Measurements from ENCODE around the gene P2RY4. TPM values are rescaled to one million over a fixed set of nuclear protein-coding genes. Genes with fewer than 3 reads are reported as not detected.
A peak's percentile ranks its signal among the peaks of the same experiment; 100 is the strongest.

P2RY4 gene
- total and polyA plus RNA-seq, 10 donors = 0.06 to 1.8 (median 0.95) TPM; not detected in 1

GRCh38 chrX:70289793-70290770 lies 30.1 kb upstream of the P2RY4 start, which contains the start of the genes KIF4A and PDZD11:
TSS of gene KIF4A (plus strand) at chrX:70290104. CDS start at chrX:70290459, 355 bp downstream.
TSS of gene PDZD11 (minus strand) at chrX:70289927. CDS start at chrX:70289341, 586 bp downstream.
- Histone ChIP-seq H3K9me3 (no peaks in the 10 kb centered on the region), H3K27ac (peak within 1 kb of the TSS; percentile 6 to 82 (median 72)), H3K36me3 (peaks cover 0 to 33% (median 4%) of the 10 kb centered on the region in 6 donors), H3K4me3 (peak within 1 kb of the TSS; percentile 34 to 70 (median 52)), H3K4me1 (peaks cover 0 to 23% (median 9%) of the 10 kb centered on the region in 6 donors), H3K27me3 (replicated peaks in 1 of 7) (peaks cover 0 to 4% (median 0%) of the 10 kb centered on the region in 7 donors)
- TF ChIP-seq CTCF (IDR thresholded peaks at IDR 0.05 in 8 of 11, conservative IDR thresholded peaks at IDR 0.05 in 3 of 11) (no peak), POLR2AphosphoS5 (IDR thresholded peaks at IDR 0.05) (peak; percentile 71 to 85 (median 72))
- intact Hi-C loops (cut with DNase I; ENCODE audit: low total_unique reads) = no loop called here
- DNase-seq = peak; percentile 93
- 0 to 36% (median 3%) methylated on average over 31 to 62 of the region's 62 CpGs for WGBS, 5 donors

GRCh38 chrX:70289168-70289792 lies 29.3 kb upstream of the P2RY4 start:
- 31 to 55% (median 36%) methylated on average over 10 to 11 of the region's 11 CpGs for WGBS, 5 donors
- Histone ChIP-seq H3K9me3 (no peaks in the 10 kb centered on the region), H3K27me3 (replicated peaks in 1 of 7) (peaks cover 0 to 4% (median 0%) of the 10 kb centered on the region in 7 donors), H3K4me3 (peak overlapping the region; percentile 34 to 70 (median 52)), H3K27ac (peak overlapping the region; percentile 6 to 82 (median 72)), H3K36me3 (peaks cover 0 to 40% (median 4%) of the 10 kb centered on the region in 6 donors), H3K4me1 (peaks cover 0 to 23% (median 9%) of the 10 kb centered on the region in 6 donors)
- TF ChIP-seq CTCF (IDR thresholded peaks at IDR 0.05 in 8 of 11, conservative IDR thresholded peaks at IDR 0.05 in 3 of 11) (no peak), POLR2A (IDR thresholded peaks at IDR 0.05) (no peak), POLR2AphosphoS5 (IDR thresholded peaks at IDR 0.05) (no peak)
- intact Hi-C loops (cut with DNase I; ENCODE audit: low total_unique reads) = no loop called here
- no peak for DNase-seq

- DNase-seq = no peak
- WGBS, 5 donors = 90 to 97% (median 92%) methylated on average over 7 to 21 of the region's 21 CpGs
- intact Hi-C loops (cut with DNase I; ENCODE audit: low total_unique reads) = no loop called here
- H3K27ac ChIP-seq = no peak within 1 kb of the TSS
- H3K4me3 ChIP-seq = no peak within 1 kb of the TSS
- H3K4me1 ChIP-seq = no peaks in the 10 kb centered on the region
- no peaks in the 10 kb centered on the region for H3K9me3 ChIP-seq
- H3K27me3 ChIP-seq (replicated peaks in 1 of 7) = no peaks in the 10 kb centered on the region
- TF ChIP-seq CTCF (IDR thresholded peaks at IDR 0.05 in 8 of 11, conservative IDR thresholded peaks at IDR 0.05 in 3 of 11) (no peak), POLR2AphosphoS5 (IDR thresholded peaks at IDR 0.05) (peak in 1 of 3 donors; percentile 7), POLR2A (IDR thresholded peaks at IDR 0.05) (no peak)
- H3K36me3 ChIP-seq = peaks cover 0 to 40% (median 2%) of the 10 kb centered on the region in 6 donors
Measured at GRCh38 chrX:70281951-70282350, 21.9 kb upstream of the P2RY4 start, which contains the start of gene RAB41. TSS of gene RAB41 (plus strand) at chrX:70282172. CDS start at chrX:70282218, 46 bp downstream.
